T-cell (primary cell): ENCODE results near the gene ALKBH3. TPM values are rescaled to one million over a fixed set of nuclear protein-coding genes. Genes with fewer than 3 reads are reported as not detected.

Experiments
- ATAC-seq, 4 experiments: fragments of 200-7000 bp in 3 of 4; fragments of 150-1000 bp in 1 of 4; cut with Tn5 transposase; replicated peaks in 1 of 4; 1 replicate in 3 of 4; 2 replicates in 1 of 4; pipeline ENCODE4 v1.10.0; 2021; ENCODE audit warnings: moderate library complexity in 3 of 4, mild to moderate bottlenecking in 2 of 4, moderate number of reproducible peaks in 1 of 4
- CTCF ChIA-PET, 2 donors: fragments of 300-600 bp; sonication (Branson Sonifier 250); formaldehyde crosslinking; loops; one replicate each; lab custom pipeline; 2022; ENCODE audit warnings: antibody characterized with exemption in 2 of 2; lab: Charles Lee
- POLR2A ChIA-PET, 2 donors: fragments of 300-600 bp; sonication (Branson Sonifier 250); formaldehyde crosslinking; loops; one replicate each; lab custom pipeline; 2022; ENCODE audit warnings: antibody characterized with exemption in 2 of 2; lab: Charles Lee
- DNase-seq, 35 experiments: peaks; one replicate each; pipeline versions ENCODE4 v3.0.0 to v3.0.0-alpha.2; 2013 to 2023
- H3K27ac ChIP-seq: one replicate; pipeline ENCODE4 v1.5.1; 2013; ENCODE audit warnings: low read length
- H3K27me3 ChIP-seq, 2 experiments: replicated peaks in 1 of 2; 1 replicate in 1 of 2; 2 replicates in 1 of 2; pipeline versions ENCODE4 v1.6.1 to v1.7.0; 2013; ENCODE audit warnings: low read length in 1 of 2, mixed read lengths in 1 of 2; ENCODE audit not compliant: control insufficient read depth in 2 of 2, insufficient read depth in 2 of 2; ENCODE audit errors: extremely low read depth in 1 of 2
- H3K36me3 ChIP-seq, 2 donors: 1 replicate in 1 of 2; 2 replicates in 1 of 2; pipeline versions ENCODE4 v1.6.1 to v1.7.0; 2013; ENCODE audit warnings: low read length in 1 of 2; ENCODE audit not compliant: control insufficient read depth in 2 of 2, insufficient read depth in 1 of 2; ENCODE audit errors: extremely low read depth in 1 of 2
- H3K4me1 ChIP-seq, 2 experiments: 1 replicate in 1 of 2; 2 replicates in 1 of 2; pipeline versions ENCODE4 v1.6.1 to v1.7.0; 2013; ENCODE audit warnings: low read length in 2 of 2, mixed read lengths in 1 of 2; ENCODE audit not compliant: insufficient read depth in 2 of 2, control insufficient read depth in 1 of 2; ENCODE audit errors: extremely low read depth in 1 of 2
- H3K4me3 ChIP-seq, 2 donors: 1 replicate in 1 of 2; 2 replicates in 1 of 2; pipeline versions ENCODE4 v1.5.1 to v1.7.0; 2013; ENCODE audit warnings: mild to moderate bottlenecking in 2 of 2, low read length in 1 of 2, moderate library complexity in 1 of 2; ENCODE audit not compliant: control insufficient read depth in 1 of 2; ENCODE audit errors: extremely low read depth in 1 of 2
- H3K9me3 ChIP-seq: 2 replicates; pipeline ENCODE4 v1.7.0; 2013
- H3K27ac Mint-ChIP-seq, 2 donors: one replicate each; pipeline ENCODE4 v1.8.0; 2020 to 2021; ENCODE audit warnings: mild to moderate bottlenecking in 2 of 2, mixed read lengths in 2 of 2
- H3K27me3 Mint-ChIP-seq, 2 donors: one replicate each; pipeline ENCODE4 v1.8.0; 2021 to 2022; ENCODE audit warnings: mixed read lengths in 2 of 2
- H3K36me3 Mint-ChIP-seq: one replicate; pipeline ENCODE4 v1.8.0; 2021; ENCODE audit warnings: mixed read lengths
- H3K4me1 Mint-ChIP-seq, 3 donors: one replicate each; pipeline ENCODE4 v1.8.0; 2020 to 2022; ENCODE audit warnings: mixed read lengths in 3 of 3, mild to moderate bottlenecking in 1 of 3
- H3K4me3 Mint-ChIP-seq, 3 donors: one replicate each; pipeline ENCODE4 v1.8.0; 2020 to 2022; ENCODE audit warnings: mild to moderate bottlenecking in 3 of 3, mixed read lengths in 3 of 3, moderate library complexity in 3 of 3
- H3K9me3 Mint-ChIP-seq, 3 donors: one replicate each; pipeline ENCODE4 v1.8.0; 2020 to 2022; ENCODE audit warnings: mixed read lengths in 3 of 3
- WGBS: methylation state at CpG from one replicate; pipeline ENCODE4 v1.1.5; 2013; ENCODE audit warnings: missing lambda C conversion rate; ENCODE audit not compliant: insufficient coverage; 5-methylcytosine and 5-hydroxymethylcytosine counted together
- total RNA-seq, 35 experiments: library from RNA in 6 of 35; stranded (reverse) in 6 of 35; fragments of 120-200 nt in 1 of 35; gene quantifications; one replicate each; pipeline versions ENCODE4 v1.2.1 to v1.2.4 and lab custom pipeline; 2013 to 2026

The ALKBH3 gene
- total RNA-seq, 5 donors from 2014 or later (not counting 1 experiment from before 2014, with no cell fraction given) = 21.6 to 36.9 (median 34.1) TPM

GRCh38 chr11:43905813-43906241 lies 25.2 kb downstream of the ALKBH3 start:
- H3K27ac Mint-ChIP-seq = no peak overlapping the region
- DNase-seq = no peak
- no peak overlapping the region for H3K4me3 Mint-ChIP-seq

DNA sequence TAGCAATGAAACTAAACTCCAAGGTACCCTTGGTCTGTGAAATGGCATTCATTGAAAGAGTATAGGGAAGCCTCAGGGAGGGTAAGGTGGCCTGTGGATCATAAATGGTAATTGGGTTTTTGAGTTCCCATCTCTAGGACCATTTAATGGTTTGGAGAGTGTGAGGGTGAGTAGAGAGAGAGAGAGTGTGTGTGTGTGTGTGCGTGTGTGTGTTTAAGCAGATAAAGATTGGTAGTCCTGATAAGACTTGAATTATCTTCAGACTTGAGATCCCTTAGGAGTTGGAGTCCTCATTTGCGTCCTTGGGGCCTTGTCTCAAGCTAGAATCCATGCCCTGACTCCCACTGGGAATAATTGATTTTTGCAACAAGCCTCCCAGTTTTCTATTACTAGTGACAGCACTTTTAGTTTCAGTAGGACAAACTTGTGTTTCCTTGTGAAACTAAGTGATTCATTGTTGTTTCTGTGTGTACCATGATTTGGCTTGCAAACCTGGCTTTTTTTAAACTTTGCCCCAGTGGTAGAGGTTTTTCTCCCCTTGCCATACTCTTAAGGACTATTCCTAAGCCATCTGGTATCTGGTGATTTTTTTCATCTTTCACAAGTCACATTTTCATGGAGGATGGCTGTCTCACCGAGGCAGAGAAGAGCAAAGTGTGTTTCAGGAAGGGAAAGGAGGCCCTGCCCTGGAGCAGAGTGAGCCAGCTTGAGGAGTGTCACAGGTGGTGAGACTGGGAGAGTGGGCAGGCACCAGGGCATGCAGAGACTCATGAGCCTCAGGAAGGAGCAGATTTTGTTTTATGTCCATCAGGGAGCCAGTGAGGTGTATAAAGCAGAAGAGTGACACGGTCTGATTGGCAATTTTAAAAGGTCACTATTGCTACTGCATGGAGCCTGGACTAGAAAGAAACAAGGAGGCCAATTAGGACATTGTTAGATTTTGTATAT lies 26.7 kb downstream of the ALKBH3 start:
- no peaks in the 10 kb centered on the region for H3K9me3 Mint-ChIP-seq
- H3K4me3 ChIP-seq = no peak overlapping the region
- no peak overlapping the region for H3K27ac Mint-ChIP-seq
- WGBS = 93% methylated on average over 3 of the region's 4 CpGs
- peaks cover 7 to 24% (median 16%) of the 10 kb centered on the region in 3 donors for H3K4me1 Mint-ChIP-seq
- no peaks in the 10 kb centered on the region for H3K27me3 Mint-ChIP-seq
- no peak for ATAC-seq
- H3K4me3 Mint-ChIP-seq = no peak overlapping the region
- DNase-seq = no peak
- no peaks in the 10 kb centered on the region for H3K4me1 ChIP-seq
- H3K27me3 ChIP-seq = no peaks in the 10 kb centered on the region
- H3K27ac ChIP-seq = no peak overlapping the region
- peaks cover 79% of the 10 kb centered on the region for H3K36me3 Mint-ChIP-seq
- ChIA-PET CTCF (interaction anchor here in 1 of 2 donors (0.7 kb wide), 1 partner anchor 494 kb away, joined by 3 read pairs; no protein-coding TSS in a partner anchor), POLR2A (no interaction called here)
- H3K36me3 ChIP-seq = peaks cover 4 to 75% of the 10 kb centered on the region in 2 donors
- H3K9me3 ChIP-seq = no peaks in the 10 kb centered on the region

More at GRCh38 chr11:43905813-43906241, 25.2 kb downstream of the ALKBH3 start:
- Histone ChIP-seq H3K27me3 (no peaks in the 10 kb centered on the region), H3K9me3 (no peaks in the 10 kb centered on the region), H3K27ac (no peak overlapping the region), H3K4me3 (no peak overlapping the region), H3K4me1 (no peaks in the 10 kb centered on the region), H3K36me3 (peaks cover 4 to 77% of the 10 kb centered on the region in 2 donors)
- ChIA-PET POLR2A (no interaction called here), CTCF (no interaction called here)
- H3K36me3 Mint-ChIP-seq = peaks cover 85% of the 10 kb centered on the region
- no peak for ATAC-seq
- WGBS = 100% methylated on average over 1 of the region's 2 CpGs
- peaks cover 7 to 24% (median 16%) of the 10 kb centered on the region in 3 donors for H3K4me1 Mint-ChIP-seq
- no peaks in the 10 kb centered on the region for H3K9me3 Mint-ChIP-seq
- H3K27me3 Mint-ChIP-seq = no peaks in the 10 kb centered on the region

- DNase-seq (no peak), ATAC-seq (no peak)
- Mint-ChIP-seq H3K36me3 (peaks cover 75% of the 10 kb centered on the region), H3K27me3 (no peaks in the 10 kb centered on the region), H3K9me3 (no peaks in the 10 kb centered on the region), H3K27ac (no peak overlapping the region), H3K4me1 (peaks cover 7 to 24% (median 16%) of the 10 kb centered on the region in 3 donors), H3K4me3 (no peak overlapping the region)
- Histone ChIP-seq H3K4me3 (no peak overlapping the region), H3K4me1 (no peaks in the 10 kb centered on the region), H3K36me3 (peaks cover 4 to 74% of the 10 kb centered on the region in 2 donors), H3K27me3 (no peaks in the 10 kb centered on the region), H3K9me3 (no peaks in the 10 kb centered on the region), H3K27ac (no peak overlapping the region)
- ChIA-PET CTCF (interaction anchor here in 1 of 2 donors (0.7 kb wide), 1 partner anchor 495 kb away, joined by 3 read pairs; no protein-coding TSS in a partner anchor), POLR2A (no interaction called here)
- 91% methylated on average over 1 of the region's 2 CpGs for WGBS
These were observed 27.6 kb downstream of the ALKBH3 start for GRCh38 chr11:43908191-43908590.

DNA sequence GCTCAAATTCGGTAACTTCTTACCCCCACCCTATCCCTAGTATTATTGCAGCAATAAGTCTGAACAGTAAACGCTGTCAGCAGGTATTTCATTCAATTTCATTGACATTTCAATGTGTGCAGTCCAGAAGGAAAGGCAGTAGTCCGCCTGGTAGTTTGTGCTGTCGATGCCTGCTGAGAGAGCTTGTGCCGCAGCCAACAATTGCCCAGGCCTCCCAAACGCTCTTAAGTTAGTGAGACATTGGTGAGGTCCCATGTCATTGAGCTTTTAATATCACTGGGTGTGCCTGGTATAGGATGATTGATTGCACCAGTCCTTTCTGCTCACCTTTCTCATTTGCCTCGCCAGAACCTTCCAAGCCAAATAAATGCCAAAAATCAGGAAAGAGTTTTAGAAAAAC lies 28.1 kb downstream of the ALKBH3 start:
- Mint-ChIP-seq H3K9me3 (no peaks in the 10 kb centered on the region), H3K27me3 (no peaks in the 10 kb centered on the region), H3K4me3 (no peak overlapping the region), H3K27ac (no peak overlapping the region), H3K4me1 (peaks cover 7 to 24% (median 16%) of the 10 kb centered on the region in 3 donors), H3K36me3 (peaks cover 73% of the 10 kb centered on the region)
- Histone ChIP-seq H3K4me1 (no peaks in the 10 kb centered on the region), H3K4me3 (no peak overlapping the region), H3K36me3 (peaks cover 9 to 74% of the 10 kb centered on the region in 2 donors), H3K27ac (no peak overlapping the region), H3K27me3 (no peaks in the 10 kb centered on the region), H3K9me3 (no peaks in the 10 kb centered on the region)
- DNase-seq (no peak), ATAC-seq (no peak)
- 100% methylated on average over 2 of the region's 7 CpGs for WGBS
- CTCF ChIA-PET = no interaction called here
- POLR2A ChIA-PET = no interaction called here

DNA sequence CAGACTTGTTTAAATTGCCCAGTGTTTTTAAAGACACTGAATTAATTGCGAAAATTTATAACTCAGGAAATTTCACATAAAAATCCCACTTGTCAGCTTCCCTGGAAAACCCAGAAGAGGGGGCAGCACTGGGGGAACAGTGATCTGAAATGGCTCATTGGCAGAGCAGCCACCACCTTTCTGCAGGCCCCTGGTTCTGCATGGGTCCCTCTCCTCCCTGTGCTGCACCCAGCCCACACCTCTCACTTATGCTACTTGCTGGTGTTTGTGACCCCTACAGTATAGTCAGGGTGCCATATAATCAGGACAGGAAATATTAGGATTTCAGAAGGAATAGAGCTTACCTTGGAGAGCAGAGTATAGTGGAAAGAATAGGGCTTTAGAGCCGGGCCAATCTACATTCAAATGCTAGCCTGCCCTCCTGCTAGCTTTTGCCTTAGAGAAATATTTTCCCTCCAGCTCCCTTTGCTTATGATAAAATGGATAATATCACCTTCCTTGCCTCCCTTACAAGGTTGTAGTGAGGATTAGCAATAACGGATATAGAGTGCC lies 33.3 kb downstream of the ALKBH3 start:
- H3K4me1 Mint-ChIP-seq = peaks cover 0 to 3% (median 0%) of the 10 kb centered on the region in 3 donors
- POLR2A ChIA-PET = no interaction called here
- ATAC-seq = no peak
- H3K36me3 ChIP-seq = peaks cover 8 to 67% of the 10 kb centered on the region in 2 donors
- no peaks in the 10 kb centered on the region for H3K27me3 ChIP-seq
- H3K9me3 ChIP-seq = no peaks in the 10 kb centered on the region
- no peaks in the 10 kb centered on the region for H3K9me3 Mint-ChIP-seq
- CTCF ChIA-PET = no interaction called here
- no peak overlapping the region for H3K4me3 ChIP-seq
- H3K27me3 Mint-ChIP-seq = no peaks in the 10 kb centered on the region
- no peak overlapping the region for H3K27ac ChIP-seq
- no peak overlapping the region for H3K4me3 Mint-ChIP-seq
- WGBS = no CpG with 5 or more reads among the region's 3 CpGs
- no peak overlapping the region for H3K27ac Mint-ChIP-seq
- DNase-seq = no peak
- H3K36me3 Mint-ChIP-seq = peaks cover 66% of the 10 kb centered on the region
- H3K4me1 ChIP-seq = no peaks in the 10 kb centered on the region

GRCh38 chr11:43914466-43914865 lies 33.8 kb downstream of the ALKBH3 start:
- H3K27me3 ChIP-seq = no peaks in the 10 kb centered on the region
- H3K4me3 Mint-ChIP-seq = no peak overlapping the region
- WGBS = no CpG with 5 or more reads among the region's 1 CpG
- ChIA-PET CTCF (no interaction called here), POLR2A (no interaction called here)
- no peaks in the 10 kb centered on the region for H3K4me1 ChIP-seq
- H3K4me1 Mint-ChIP-seq = peaks cover 0 to 3% (median 0%) of the 10 kb centered on the region in 3 donors
- peaks cover 65% of the 10 kb centered on the region for H3K36me3 Mint-ChIP-seq
- H3K36me3 ChIP-seq = peaks cover 8 to 69% of the 10 kb centered on the region in 2 donors
- DNase-seq = no peak
- H3K27ac Mint-ChIP-seq = no peak overlapping the region
- no peaks in the 10 kb centered on the region for H3K9me3 ChIP-seq
- H3K9me3 Mint-ChIP-seq = no peaks in the 10 kb centered on the region
- ATAC-seq = no peak
- no peak overlapping the region for H3K4me3 ChIP-seq
- no peak overlapping the region for H3K27ac ChIP-seq
- H3K27me3 Mint-ChIP-seq = no peaks in the 10 kb centered on the region
